ENCODE measurements around the gene OR10A3.

Gene OR10A3

GRCh38 chr11:7931168-7931567 lies 10.3 kb downstream of the OR10A3 start, which contains the start of gene OR10A6:
TSS of gene OR10A6 (minus strand) at chr11:7931268. CDS start at chr11:7928662, 2,606 bp downstream.
- no peak for DNase-seq

GRCh38 chr11:7927635-7928034 lies 13.9 kb downstream of the OR10A3 start:
- peak; percentile 38 for DNase-seq

- no peak for DNase-seq
These were observed 17.0 kb downstream of the OR10A3 start for GRCh38 chr11:7924536-7924935.

GRCh38 chr11:7918141-7918540 lies 23.4 kb downstream of the OR10A3 start:
- DNase-seq, result no peak

GRCh38 chr11:7911011-7911410 lies 30.5 kb downstream of the OR10A3 start:
- DNase-seq, result no peak

GRCh38 chr11:7910286-7910788 lies 31.2 kb downstream of the OR10A3 start:
- DNase-seq, result no peak

GRCh38 chr11:7909585-7910285 lies 31.8 kb downstream of the OR10A3 start:
- no peak for DNase-seq

- DNase-seq, result no peak
These were observed 34.4 kb downstream of the OR10A3 start for GRCh38 chr11:7907121-7907520.

GRCh38 chr11:7906481-7906880 lies 35.0 kb downstream of the OR10A3 start:
- DNase-seq, result no peak

- no peak for DNase-seq
These were observed 35.5 kb downstream of the OR10A3 start for GRCh38 chr11:7905961-7906429.

- no peak for DNase-seq
These were observed 36.0 kb downstream of the OR10A3 start for GRCh38 chr11:7905549-7905948.

GRCh38 chr11:7904917-7905316 lies 36.6 kb downstream of the OR10A3 start:
- DNase-seq, result no peak

GRCh38 chr11:7903940-7904339 lies 37.6 kb downstream of the OR10A3 start:
- DNase-seq, result no peak

- no peak for DNase-seq
These were observed 40.1 kb downstream of the OR10A3 start for GRCh38 chr11:7901319-7901854.

- no peak for DNase-seq
These were observed 40.8 kb downstream of the OR10A3 start for GRCh38 chr11:7900686-7901085.

GRCh38 chr11:7899418-7899817 lies 42.1 kb downstream of the OR10A3 start:
- no peak for DNase-seq

- no peak for DNase-seq
These were observed 42.7 kb downstream of the OR10A3 start for GRCh38 chr11:7898666-7899283.

- DNase-seq, result no peak
These were observed 45.3 kb downstream of the OR10A3 start for GRCh38 chr11:7896009-7896785.

- DNase-seq, result no peak
These were observed 47.3 kb downstream of the OR10A3 start for GRCh38 chr11:7894251-7894650.

- no peak for DNase-seq
These were observed 47.7 kb downstream of the OR10A3 start for GRCh38 chr11:7893796-7894195.

- peak; percentile 62 for DNase-seq
These were observed 48.7 kb downstream of the OR10A3 start for GRCh38 chr11:7892840-7893254.

GRCh38 chr11:7892059-7892699 lies 49.3 kb downstream of the OR10A3 start:
- no peak for DNase-seq

Data from activated CD4-positive, alpha-beta T cell treated with anti-CD3 and anti-CD28 coated beads, Interleukin-10, Interleukin-2, amounts not matched to agents 100 ng/mL and 50 ng/mL, durations not matched to agents 16 hours and 8 hours (primary cell).